Endothelial cell of umbilical vein (primary cell): Measurements from ENCODE around the gene NSUN4.

ENCODE experiments used
- EZH2 ChIP-seq: IDR thresholded peaks from 2 replicates; pipeline ENCODE4 v1.6.1; 2012; ENCODE audit warnings: borderline replicate concordance, low read depth, mild to moderate bottlenecking, moderate library complexity, low read length, inconsistent platforms; ENCODE audit not compliant: severe bottlenecking
- MYC ChIP-seq: IDR thresholded peaks from one replicate; pipeline ENCODE4 v1.6.1; 2011; ENCODE audit warnings: mild to moderate bottlenecking, low read depth, low read length
- POLR2A ChIP-seq: IDR thresholded peaks from 2 replicates; pipeline ENCODE4 v1.6.1; 2012; ENCODE audit warnings: low read depth, mild to moderate bottlenecking, control low read depth, low read length
- POLR2AphosphoS5 ChIP-seq: IDR thresholded peaks from 2 replicates; pipeline ENCODE4 v1.6.1; 2012; ENCODE audit warnings: low read depth, mild to moderate bottlenecking, control low read depth, low read length, moderate library complexity; ENCODE audit not compliant: insufficient read depth
- TF ChIP-seq, protein P1 (sequence below), 2 donors: IDR thresholded peaks; 1 replicate in 1 of 2; 2 replicates in 1 of 2; pipeline ENCODE4 v1.5.1; 2011; ENCODE audit warnings: low read length in 2 of 2, mild to moderate bottlenecking in 2 of 2, moderate library complexity in 2 of 2, control low read depth in 1 of 2, inconsistent platforms in 1 of 2, low read depth in 1 of 2; ENCODE audit not compliant: insufficient read depth in 1 of 2; ENCODE audit errors: extremely low read depth in 1 of 2

DNA sequence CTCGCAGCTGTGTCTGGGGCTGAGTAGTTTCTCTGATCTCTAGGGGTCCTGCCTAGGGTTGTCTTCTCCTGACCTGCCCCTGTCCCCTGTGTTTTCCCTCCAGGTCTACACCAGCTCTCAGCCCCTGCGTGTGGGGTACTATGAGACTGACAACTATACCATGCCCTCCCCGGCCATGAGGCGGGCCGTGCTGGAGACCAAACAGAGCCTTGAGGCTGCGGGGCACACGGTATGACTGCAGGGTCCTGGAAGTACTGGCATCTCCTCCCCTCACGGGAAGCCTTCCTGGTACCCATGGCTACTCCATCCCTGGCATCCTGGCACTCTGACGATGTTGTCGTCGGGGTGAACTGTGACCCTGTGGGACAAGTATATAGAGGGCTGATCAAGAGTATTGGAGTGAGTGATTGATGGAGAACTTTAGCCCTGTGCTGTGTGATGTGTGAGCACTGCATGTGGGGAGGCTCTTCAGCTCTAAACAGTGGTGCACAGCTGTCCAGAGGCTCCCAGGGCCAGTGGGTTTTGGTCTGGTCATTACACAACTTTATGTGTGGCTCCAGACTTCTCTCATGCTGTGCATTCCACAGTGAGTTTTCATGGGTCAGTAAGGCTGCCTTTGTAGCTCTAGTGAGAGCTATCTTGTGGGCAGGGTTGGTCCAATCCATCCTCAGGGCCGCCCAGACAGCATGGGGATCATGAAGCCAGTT, 67.9 kb downstream of the NSUN4 start:
- TF ChIP-seq, protein P1, sequence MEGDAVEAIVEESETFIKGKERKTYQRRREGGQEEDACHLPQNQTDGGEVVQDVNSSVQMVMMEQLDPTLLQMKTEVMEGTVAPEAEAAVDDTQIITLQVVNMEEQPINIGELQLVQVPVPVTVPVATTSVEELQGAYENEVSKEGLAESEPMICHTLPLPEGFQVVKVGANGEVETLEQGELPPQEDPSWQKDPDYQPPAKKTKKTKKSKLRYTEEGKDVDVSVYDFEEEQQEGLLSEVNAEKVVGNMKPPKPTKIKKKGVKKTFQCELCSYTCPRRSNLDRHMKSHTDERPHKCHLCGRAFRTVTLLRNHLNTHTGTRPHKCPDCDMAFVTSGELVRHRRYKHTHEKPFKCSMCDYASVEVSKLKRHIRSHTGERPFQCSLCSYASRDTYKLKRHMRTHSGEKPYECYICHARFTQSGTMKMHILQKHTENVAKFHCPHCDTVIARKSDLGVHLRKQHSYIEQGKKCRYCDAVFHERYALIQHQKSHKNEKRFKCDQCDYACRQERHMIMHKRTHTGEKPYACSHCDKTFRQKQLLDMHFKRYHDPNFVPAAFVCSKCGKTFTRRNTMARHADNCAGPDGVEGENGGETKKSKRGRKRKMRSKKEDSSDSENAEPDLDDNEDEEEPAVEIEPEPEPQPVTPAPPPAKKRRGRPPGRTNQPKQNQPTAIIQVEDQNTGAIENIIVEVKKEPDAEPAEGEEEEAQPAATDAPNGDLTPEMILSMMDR (IDR thresholded peaks at IDR 0.05; ENCODE audit: extremely low read depth in 1 of 2, insufficient read depth in 1 of 2, low read depth in 1 of 2, low read length in 2 of 2): no peak
- TF ChIP-seq MYC: no peak
- TF ChIP-seq EZH2: no peak
- no peak for TF ChIP-seq POLR2AphosphoS5
- TF ChIP-seq POLR2A: no peak
